GM21619 (cell line): ENCODE results near the gene ZNF688.
"Not testable (repeated sequence)": the region's sequence is repeated elsewhere in the genome, so short reads cannot be mapped to it uniquely, and the experiment has no call there.

ENCODE experiments used
- ATAC-seq: cut with Tn5 transposase; IDR thresholded peaks from one replicate; pipeline ENCODE4 v1.9.1; 2021; ENCODE audit not compliant: unreplicated experiment

Gene ZNF688

DNA sequence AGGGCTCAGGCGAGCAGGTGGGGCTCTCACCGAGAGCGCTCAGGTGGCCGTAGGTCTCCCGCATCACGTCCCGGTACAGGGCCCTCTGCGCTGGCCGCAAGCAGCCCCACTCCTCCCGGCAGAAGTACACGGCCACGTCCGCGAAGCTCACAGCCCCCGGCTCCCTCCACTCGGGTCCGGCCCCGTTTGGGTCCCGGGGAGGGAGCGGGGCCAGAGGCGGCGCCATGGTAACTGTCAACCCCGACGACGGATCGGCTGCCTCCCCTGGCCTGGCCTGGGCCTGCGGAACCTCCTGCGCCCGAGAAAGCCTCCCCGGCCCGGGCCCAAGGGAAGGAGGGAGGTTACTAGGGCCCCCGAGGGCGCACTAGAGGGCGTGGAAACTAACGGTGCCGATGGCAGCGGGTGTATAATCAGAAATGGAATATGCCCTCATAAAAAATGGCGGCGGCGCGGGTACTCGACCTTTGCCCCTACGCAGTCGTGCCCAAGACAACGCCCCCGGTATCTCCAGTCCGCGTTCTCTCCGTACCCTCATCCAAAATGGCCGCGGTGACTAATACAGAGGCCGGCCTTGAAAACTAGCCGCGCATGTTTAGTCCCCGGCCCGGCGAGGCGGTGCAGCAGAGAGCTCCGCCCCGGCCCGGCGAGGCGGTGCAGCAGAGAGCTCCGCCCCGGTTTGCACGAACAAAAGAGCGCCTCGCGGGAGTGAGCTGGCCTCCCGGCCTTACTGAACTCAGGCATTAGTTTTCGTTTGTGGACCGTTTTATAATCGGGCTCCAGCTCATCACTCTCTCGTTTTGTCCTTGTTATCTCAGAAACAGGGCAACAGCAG, 13.3 kb downstream of the ZNF688 start, which contains the start of gene ZNF764:
Gene ZNF764 (minus strand): TSS at position 418 of the 832 bp plus-strand sequence. CDS start 192 bp downstream, at position 226.
- ATAC-seq, result peak; percentile 86

GRCh38 chr16:30557707-30557956, 13.9 kb downstream of the ZNF688 start:
- peak; percentile 14 for ATAC-seq

DNA sequence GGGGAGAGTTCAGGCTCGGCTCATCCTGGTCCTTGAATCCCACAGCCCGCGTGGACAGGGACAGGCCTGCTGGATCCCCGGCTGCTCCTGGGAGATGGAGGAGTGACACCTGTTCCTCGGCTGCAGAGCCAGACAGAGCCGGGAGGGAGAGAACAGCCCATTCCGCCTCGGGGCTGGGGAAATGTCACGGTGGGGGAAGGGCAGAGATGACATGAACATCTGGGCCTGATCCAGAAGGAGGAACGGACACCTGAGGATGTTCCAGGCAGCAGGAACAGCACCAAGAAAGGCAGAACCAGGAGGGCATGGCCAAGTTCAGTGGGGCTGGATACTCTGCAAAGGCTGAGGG, 15.4 kb downstream of the ZNF688 start:
- no peak for ATAC-seq

DNA sequence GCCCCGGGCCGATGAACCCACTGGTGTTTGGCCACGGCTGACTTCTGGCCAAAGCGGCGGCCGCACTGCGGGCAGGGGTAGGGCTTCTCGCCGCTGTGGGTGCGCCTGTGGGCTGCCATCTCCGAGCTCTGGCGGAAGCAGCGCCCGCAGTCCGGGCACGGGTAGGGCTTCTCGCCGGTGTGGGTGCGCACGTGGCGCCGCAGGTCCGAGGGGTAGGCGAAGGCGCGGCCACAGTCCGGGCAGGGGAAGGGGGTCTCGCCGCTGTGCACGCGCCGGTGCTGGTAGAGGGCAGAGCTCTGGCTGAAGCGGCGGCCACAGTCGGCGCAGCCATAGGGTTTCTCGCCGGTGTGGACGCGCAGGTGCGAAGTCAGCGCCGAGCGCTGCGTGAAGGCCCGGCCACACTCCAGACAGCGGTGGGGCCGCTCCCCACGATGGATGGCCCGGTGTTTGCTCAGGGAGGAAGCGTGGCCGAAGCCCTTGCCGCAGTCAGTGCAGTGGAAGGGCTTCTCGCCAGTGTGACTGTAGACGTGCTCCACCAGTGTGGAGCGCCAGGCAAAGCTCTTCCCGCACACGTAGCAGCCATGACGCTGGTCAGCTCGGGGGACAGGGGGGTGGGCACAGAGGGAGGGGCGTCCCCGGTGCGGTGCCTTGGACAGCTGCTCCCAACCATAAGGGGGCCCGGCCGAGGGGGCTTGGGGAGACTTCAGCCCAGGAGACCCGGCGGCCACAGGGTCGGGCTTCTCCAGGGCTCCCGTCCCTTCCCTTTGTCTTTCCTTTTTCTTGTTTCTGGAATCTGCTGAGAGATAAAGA, 16.0 kb downstream of the ZNF688 start:
- no peak for ATAC-seq

DNA sequence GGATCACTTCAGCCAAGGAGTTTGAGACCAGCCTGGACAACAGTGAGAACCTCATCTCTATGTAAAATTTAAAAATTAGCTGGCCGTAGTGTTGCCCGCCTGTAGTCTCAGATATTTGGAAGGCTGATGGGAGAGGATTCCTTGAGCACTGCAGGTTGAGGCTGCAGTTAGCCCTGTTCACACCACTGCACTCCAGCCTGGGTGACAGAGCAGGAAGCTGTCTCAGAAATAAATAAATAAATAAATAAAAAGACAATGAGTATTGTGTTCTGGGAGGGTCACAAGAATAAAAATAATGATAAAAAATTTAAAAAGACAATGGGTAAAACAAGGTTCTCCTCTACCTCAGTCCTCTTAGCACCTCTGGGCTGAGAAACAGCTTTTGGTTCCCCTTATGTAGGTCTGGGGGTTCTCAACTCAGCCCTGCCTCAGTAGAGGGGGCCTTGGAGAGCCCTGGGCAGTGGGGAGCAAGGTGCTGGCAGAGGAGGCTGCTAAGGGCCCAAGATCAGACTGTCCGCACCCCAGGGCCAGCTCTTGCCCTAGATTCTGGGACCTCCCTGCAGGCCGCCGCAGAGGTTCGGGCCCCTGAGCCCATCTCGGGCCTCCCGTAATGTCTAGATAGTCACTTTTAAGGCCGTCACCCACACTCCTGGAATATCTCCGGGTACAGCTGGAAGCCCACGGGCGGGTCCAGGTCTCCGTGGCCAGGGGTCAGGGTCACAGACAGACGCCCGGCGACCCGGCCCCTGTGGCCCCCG, 16.8 kb downstream of the ZNF688 start:
- ATAC-seq, result no peak

DNA sequence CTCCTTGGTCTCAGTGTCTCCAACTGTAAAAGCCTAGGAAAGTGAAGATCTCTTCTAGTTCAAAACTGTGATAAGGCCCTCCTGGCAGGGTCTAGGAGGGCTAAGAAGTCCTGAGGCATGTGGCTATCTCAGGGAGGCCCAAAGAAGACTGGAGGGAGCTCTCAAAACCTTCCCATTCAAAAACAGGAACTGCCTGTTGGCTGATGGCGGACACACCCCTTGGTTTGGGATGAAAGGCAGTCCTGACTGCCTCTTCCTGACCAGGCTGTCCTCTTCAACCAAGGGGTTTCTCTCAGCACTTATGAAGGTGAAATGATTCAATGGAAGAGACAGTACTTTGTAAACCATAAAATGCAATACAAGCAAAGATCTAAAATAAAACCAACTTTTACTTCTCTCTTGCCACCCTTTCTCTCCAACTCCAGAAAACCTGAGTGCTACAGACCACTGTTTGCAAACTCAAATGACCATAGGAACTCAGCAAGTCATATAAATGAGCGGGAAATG, 18.1 kb downstream of the ZNF688 start:
- no peak for ATAC-seq

- no peak for ATAC-seq
These were observed 18.6 kb downstream of the ZNF688 start for GRCh38 chr16:30552956-30553355.

GRCh38 chr16:30551781-30552180, 19.7 kb downstream of the ZNF688 start:
- ATAC-seq, result no peak

GRCh38 chr16:30548416-30549253, 22.9 kb downstream of the ZNF688 start:
- ATAC-seq, result no peak

- no peak for ATAC-seq
These were observed 25.4 kb downstream of the ZNF688 start for GRCh38 chr16:30546115-30546514.

GRCh38 chr16:30543067-30543466, 28.4 kb downstream of the ZNF688 start:
- no peak for ATAC-seq

GRCh38 chr16:30541502-30542329, 29.8 kb downstream of the ZNF688 start:
- ATAC-seq, result no peak

- ATAC-seq, result not testable (repeated sequence)
These were observed 30.5 kb downstream of the ZNF688 start for GRCh38 chr16:30540916-30541464.

GRCh38 chr16:30539986-30540526, 31.5 kb downstream of the ZNF688 start:
- ATAC-seq, result not testable (repeated sequence)

DNA sequence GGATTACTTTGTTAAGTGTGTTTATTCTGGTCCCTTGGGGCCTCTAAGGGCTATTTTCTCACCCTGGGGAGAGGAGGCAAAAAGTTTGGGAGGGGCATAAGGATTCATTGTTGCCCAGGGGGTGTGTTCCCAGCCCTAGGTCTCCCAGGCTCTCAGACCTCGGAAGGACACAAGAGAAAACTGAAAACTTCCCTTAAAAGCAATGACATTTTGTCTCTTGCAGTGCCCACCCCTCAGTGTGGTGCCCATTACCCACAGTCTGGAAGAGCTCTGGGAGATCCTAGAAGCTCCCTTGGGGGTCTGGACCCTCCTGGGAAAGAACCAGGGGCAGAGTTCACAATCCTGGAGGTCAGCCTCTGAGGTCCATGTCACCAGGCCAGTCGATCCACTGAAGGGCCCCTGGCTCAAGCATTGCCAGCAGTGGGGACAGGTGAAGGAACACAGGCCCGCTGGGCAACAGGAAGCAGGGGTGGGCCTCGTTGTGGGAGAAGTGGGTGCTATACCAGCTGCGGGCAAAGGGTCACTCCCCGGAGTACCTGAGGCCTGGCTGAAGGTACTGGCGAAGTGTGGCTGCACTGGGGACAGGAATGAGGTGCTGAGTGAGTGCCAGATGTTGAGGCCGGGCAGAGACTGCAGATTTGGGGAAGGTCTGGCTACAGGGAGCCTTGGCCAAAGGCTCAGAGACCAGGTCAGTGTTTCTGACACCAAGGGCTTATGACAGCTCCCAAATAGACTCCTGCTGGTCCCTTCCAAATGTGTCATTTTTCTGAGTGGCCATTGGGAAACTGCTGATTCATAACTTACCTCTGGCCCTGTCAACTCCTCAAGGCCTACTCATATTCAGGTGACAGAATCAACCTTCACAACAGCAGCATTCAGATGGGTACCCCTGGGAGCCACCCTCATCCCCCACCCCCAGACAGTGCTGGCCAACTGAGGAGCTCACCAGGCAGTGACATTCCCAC, 32.2 kb downstream of the ZNF688 start:
- no peak for ATAC-seq

- ATAC-seq, result not testable (repeated sequence)
These were observed 35.0 kb downstream of the ZNF688 start for GRCh38 chr16:30536391-30537024.

GRCh38 chr16:30535777-30536190, 35.7 kb downstream of the ZNF688 start:
- ATAC-seq, result peak; percentile 43
